SK-N-SH (cell line): Measurements from ENCODE around the gene RBMS1.

ENCODE experiments used
- CTCF ChIP-seq: fragments of 200-600 bp; sonication (generic); IDR thresholded peaks from 2 replicates; pipeline ENCODE4 v1.6.1; 2017; ENCODE audit warnings: antibody characterized with exemption, mild to moderate bottlenecking, moderate library complexity
- EP300 ChIP-seq, 2 experiments: IDR thresholded peaks; 2 replicates each; pipeline versions ENCODE4 v1.4.0 to v1.6.1; 2012; ENCODE audit warnings: borderline replicate concordance in 1 of 2, low read depth in 1 of 2, low read length in 1 of 2
- JUND ChIP-seq: IDR thresholded peaks from 2 replicates; pipeline ENCODE4 v1.4.0; 2012
- NRF1 ChIP-seq: IDR thresholded peaks from 2 replicates; pipeline ENCODE4 v1.6.1; 2012; ENCODE audit warnings: low read depth, mild to moderate bottlenecking, low read length
- POLR2AphosphoS5 ChIP-seq: IDR thresholded peaks from 2 replicates; pipeline ENCODE4 v1.6.1; 2012; ENCODE audit warnings: low read depth, low read length
- RAD21 ChIP-seq: IDR thresholded peaks from 2 replicates; pipeline ENCODE4 v1.6.1; 2012; ENCODE audit warnings: mild to moderate bottlenecking, low read length
- TEAD4 ChIP-seq: IDR thresholded peaks from 2 replicates; pipeline ENCODE4 v1.4.0; 2012; ENCODE audit warnings: mild to moderate bottlenecking, borderline replicate concordance; ENCODE audit not compliant: insufficient read depth

GRCh38 chr2:160339726-160340125, 153.9 kb downstream of the RBMS1 start:
- TF ChIP-seq EP300 (IDR thresholded peaks at IDR 0.05; ENCODE audit: borderline replicate concordance in 1 of 2, low read depth in 1 of 2, low read length in 1 of 2), result no peak
- no peak for TF ChIP-seq CTCF
- no peak for TF ChIP-seq NRF1
- no peak for TF ChIP-seq TEAD4
- no peak for TF ChIP-seq POLR2AphosphoS5
- no peak for TF ChIP-seq JUND
- no peak for TF ChIP-seq RAD21
